ENCODE data around the gene FOXA3.

- no peak for TF ChIP-seq CTCF (IDR thresholded peaks at IDR 0.05)
- TF ChIP-seq POLR2AphosphoS5 (IDR thresholded peaks at IDR 0.05), result no peak
Measured at GRCh38 chr19:45815481-45816216, 48.5 kb upstream of the FOXA3 start.
